ENCODE data around the gene PDP2. TPM values are rescaled to one million over a fixed set of nuclear protein-coding genes. Genes with fewer than 3 reads are reported as not detected.

Gene PDP2
- total RNA-seq, 1 experiment from 2014 or later = 23.1 TPM

DNA sequence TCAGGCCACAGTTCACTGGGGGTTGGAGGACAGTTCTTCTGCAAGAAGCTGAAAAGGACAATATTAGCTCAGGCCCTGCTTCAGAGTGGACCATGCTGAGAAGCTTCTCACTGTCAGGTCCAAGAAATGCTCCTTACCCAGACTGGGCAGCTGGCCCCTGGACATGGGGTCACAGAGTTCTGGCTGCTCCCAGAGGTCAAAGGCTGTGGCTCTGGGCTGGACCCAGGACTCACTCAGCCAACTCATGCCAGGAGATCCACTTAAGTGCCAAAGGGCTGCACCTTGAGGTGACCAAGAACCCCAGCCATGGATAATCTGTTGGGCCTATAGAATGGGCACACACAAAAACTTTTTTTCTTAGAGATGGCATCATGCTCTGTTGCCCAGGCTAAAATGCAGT is 59.1 kb downstream of the PDP2 start:
- peaks cover 13 to 41% (median 34%) of the 10 kb centered on the region in 3 experiments; a peak in 6 of 7 replicates for H3K36me3 Mint-ChIP-seq (ENCODE audit: insufficient read depth in 1 of 3, low read depth in 3 of 3)
- peaks cover 7% of the 10 kb centered on the region for H3K23me2 ChIP-seq (ENCODE audit: insufficient read length, low read depth, low read length, poor library complexity, severe bottlenecking)
- TF ChIP-seq, protein P1, sequence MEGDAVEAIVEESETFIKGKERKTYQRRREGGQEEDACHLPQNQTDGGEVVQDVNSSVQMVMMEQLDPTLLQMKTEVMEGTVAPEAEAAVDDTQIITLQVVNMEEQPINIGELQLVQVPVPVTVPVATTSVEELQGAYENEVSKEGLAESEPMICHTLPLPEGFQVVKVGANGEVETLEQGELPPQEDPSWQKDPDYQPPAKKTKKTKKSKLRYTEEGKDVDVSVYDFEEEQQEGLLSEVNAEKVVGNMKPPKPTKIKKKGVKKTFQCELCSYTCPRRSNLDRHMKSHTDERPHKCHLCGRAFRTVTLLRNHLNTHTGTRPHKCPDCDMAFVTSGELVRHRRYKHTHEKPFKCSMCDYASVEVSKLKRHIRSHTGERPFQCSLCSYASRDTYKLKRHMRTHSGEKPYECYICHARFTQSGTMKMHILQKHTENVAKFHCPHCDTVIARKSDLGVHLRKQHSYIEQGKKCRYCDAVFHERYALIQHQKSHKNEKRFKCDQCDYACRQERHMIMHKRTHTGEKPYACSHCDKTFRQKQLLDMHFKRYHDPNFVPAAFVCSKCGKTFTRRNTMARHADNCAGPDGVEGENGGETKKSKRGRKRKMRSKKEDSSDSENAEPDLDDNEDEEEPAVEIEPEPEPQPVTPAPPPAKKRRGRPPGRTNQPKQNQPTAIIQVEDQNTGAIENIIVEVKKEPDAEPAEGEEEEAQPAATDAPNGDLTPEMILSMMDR (conservative IDR thresholded peaks at IDR 0.05) = no peak
- peaks cover 5 to 11% of the 10 kb centered on the region in 2 experiments for H3K4me1 Mint-ChIP-seq
- no peak overlapping the region for H3K18ac ChIP-seq (ENCODE audit: insufficient read length, low read depth, low read length)
- H3K27me3 ChIP-seq (ENCODE audit: insufficient read depth, low read length) = no peaks in the 10 kb centered on the region
- no peak overlapping the region for H3K4me2 ChIP-seq (ENCODE audit: insufficient read depth, insufficient read length, low read length)
- H3K14ac ChIP-seq (ENCODE audit: insufficient read depth, low read length) = no peak overlapping the region
- no peak overlapping the region for H4K5ac ChIP-seq (ENCODE audit: insufficient read length, low read depth, low read length)
- no peaks in the 10 kb centered on the region for H3K27me3 Mint-ChIP-seq (ENCODE audit: low read depth)
- no peak overlapping the region for H4K8ac ChIP-seq (replicated peaks; ENCODE audit: insufficient read length, low read depth, low read length)
- H3K27ac ChIP-seq (ENCODE audit: insufficient read length, low read depth, low read length) = no peak overlapping the region
- no peak overlapping the region for H3K4me3 Mint-ChIP-seq
- H2BK5ac ChIP-seq (ENCODE audit: insufficient read length, low read length) = no peak overlapping the region
- H3K9ac ChIP-seq (ENCODE audit: extremely low read depth, insufficient read length, low read length) = no peak overlapping the region
- DNase-seq = no peak
- no peak overlapping the region for H3T11ph ChIP-seq (ENCODE audit: low read length)
- H2BK20ac ChIP-seq (ENCODE audit: low read depth, low read length, poor library complexity, severe bottlenecking) = no peak overlapping the region
- no peak overlapping the region for H2BK120ac ChIP-seq (ENCODE audit: low read depth, low read length, poor library complexity, severe bottlenecking)
- no peak overlapping the region for H4K91ac ChIP-seq (ENCODE audit: insufficient read length, low read depth, low read length)
- H3K27ac Mint-ChIP-seq = no peak overlapping the region
- no peaks in the 10 kb centered on the region for H3K4me1 ChIP-seq (ENCODE audit: insufficient read depth, low read length)
- no peaks in the 10 kb centered on the region for H3K9me3 ChIP-seq (ENCODE audit: control insufficient read depth, low read depth, low read length)
- H3K23ac ChIP-seq (ENCODE audit: insufficient read length, low read depth, low read length) = no peak overlapping the region
- no peak overlapping the region for H2BK12ac ChIP-seq (ENCODE audit: insufficient read length, low read depth, low read length)
- no peaks in the 10 kb centered on the region for H3K79me1 ChIP-seq (ENCODE audit: insufficient read depth, low read depth, low read length, poor library complexity, severe bottlenecking)
- no peak overlapping the region for H2AFZ ChIP-seq (ENCODE audit: low read length)
- no peak overlapping the region for H3K4ac ChIP-seq (ENCODE audit: low read depth, low read length)
- H3K56ac ChIP-seq (ENCODE audit: insufficient read length, low read depth, low read length) = no peak overlapping the region
- H4K20me1 ChIP-seq (ENCODE audit: control insufficient read depth, insufficient read depth, insufficient read length) = no peaks in the 10 kb centered on the region
- H2AK5ac ChIP-seq (ENCODE audit: insufficient read length, low read length) = no peak overlapping the region
- no peaks in the 10 kb centered on the region for H3K79me2 ChIP-seq (ENCODE audit: insufficient read depth, low read length)
- no peak overlapping the region for H2BK15ac ChIP-seq (ENCODE audit: low read depth, low read length)
- no peaks in the 10 kb centered on the region for H3K9me3 Mint-ChIP-seq
